Fibroblast of skin of left quadriceps (primary cell): ENCODE measurements around the gene SIRPA.
"Not testable (repeated sequence)": the region's sequence is repeated elsewhere in the genome, so short reads cannot be mapped to it uniquely, and the experiment has no call there.

Experiments used
- DNase-seq, 2 experiments: peaks; one replicate each; pipeline ENCODE4 v3.0.0-alpha.2; 2013; ENCODE audit warnings: low read depth in 2 of 2

The SIRPA gene

GRCh38 chr20:1906361-1907051, 11.3 kb downstream of the SIRPA start:
- no peak for DNase-seq

- no peak for DNase-seq
Measured at GRCh38 chr20:1907586-1907985, 12.4 kb downstream of the SIRPA start.

- no peak for DNase-seq
Measured at GRCh38 chr20:1908191-1908590, 13.0 kb downstream of the SIRPA start.

GRCh38 chr20:1909097-1909496, 13.9 kb downstream of the SIRPA start:
- DNase-seq = no peak

GRCh38 chr20:1911536-1911935, 16.3 kb downstream of the SIRPA start:
- DNase-seq = no peak

- DNase-seq = no peak
Measured at GRCh38 chr20:1912053-1912452, 16.8 kb downstream of the SIRPA start.

GRCh38 chr20:1912646-1913045, 17.4 kb downstream of the SIRPA start:
- DNase-seq = no peak

- not testable (repeated sequence) for DNase-seq
Measured at GRCh38 chr20:1915233-1915632, 20.0 kb downstream of the SIRPA start.

- no peak for DNase-seq
Measured at GRCh38 chr20:1915725-1916124, 20.5 kb downstream of the SIRPA start.

- no peak for DNase-seq
Measured at GRCh38 chr20:1917786-1918185, 22.6 kb downstream of the SIRPA start.

GRCh38 chr20:1918491-1919165, 23.4 kb downstream of the SIRPA start:
- no peak for DNase-seq

GRCh38 chr20:1920252-1920651, 25.0 kb downstream of the SIRPA start:
- no peak for DNase-seq

GRCh38 chr20:1920826-1921225, 25.6 kb downstream of the SIRPA start:
- DNase-seq = no peak

- DNase-seq = not testable (repeated sequence)
Measured at GRCh38 chr20:1921985-1922384, 26.8 kb downstream of the SIRPA start.

- DNase-seq = no peak
Measured at GRCh38 chr20:1922786-1923185, 27.6 kb downstream of the SIRPA start.

- no peak for DNase-seq
Measured at GRCh38 chr20:1924910-1925861, 30.0 kb downstream of the SIRPA start.

GRCh38 chr20:1926237-1926636, 31.0 kb downstream of the SIRPA start:
- DNase-seq = no peak

- no peak for DNase-seq
Measured at GRCh38 chr20:1927217-1927616, 32.0 kb downstream of the SIRPA start.

- DNase-seq = no peak
Measured at GRCh38 chr20:1928154-1928553, 32.9 kb downstream of the SIRPA start.

GRCh38 chr20:1928782-1929181, 33.6 kb downstream of the SIRPA start:
- DNase-seq = no peak

- no peak for DNase-seq
Measured at GRCh38 chr20:1929460-1929859, 34.3 kb downstream of the SIRPA start.

GRCh38 chr20:1930165-1930564, 35.0 kb downstream of the SIRPA start:
- DNase-seq = no peak
